OCI-LY3 (cell line): ENCODE measurements around the gene BIRC7.

Source experiments
- H2AFZ ChIP-seq: fragments of 200-600, 300-600 bp; shearing (Covaris generic); 2 replicates; pipeline ENCODE4 v1.6.0; 2014; ENCODE audit warnings: antibody characterized with exemption, low read depth, low read length
- H3K27ac ChIP-seq: fragments of 200-600, 300-600 bp; sonication (generic); 2 replicates; pipeline ENCODE4 v1.5.1; 2014; ENCODE audit warnings: mild to moderate bottlenecking, low read length, moderate library complexity, mixed read lengths
- H3K27me3 ChIP-seq: fragments of 200-600, 300-600 bp; sonication (generic); 2 replicates; pipeline ENCODE4 v1.6.1; 2014; ENCODE audit warnings: low read depth, low read length, mixed read lengths
- H3K36me3 ChIP-seq: fragments of 200-600, 300-600 bp; sonication (generic); replicated peaks from 2 replicates; pipeline ENCODE3; 2014; ENCODE audit warnings: low read depth, low read length, mixed read lengths
- H3K4me1 ChIP-seq: fragments of 300-600, 200-600 bp; sonication (generic); 2 replicates; pipeline ENCODE4 v1.6.1; 2014; ENCODE audit warnings: low read length, mixed read lengths
- H3K4me2 ChIP-seq: fragments of 200-600, 300-600 bp; sonication (generic); 2 replicates; pipeline ENCODE4 v1.6.1; 2014; ENCODE audit warnings: low read length, mixed read lengths
- H3K4me3 ChIP-seq: fragments of 300-600, 200-600 bp; sonication (generic); 2 replicates; pipeline ENCODE4 v1.5.1; 2014; ENCODE audit warnings: antibody characterized with exemption, mild to moderate bottlenecking, low read length, moderate library complexity
- H3K79me2 ChIP-seq: fragments of 300-600, 200-600 bp; shearing (Covaris generic); 2 replicates; pipeline ENCODE4 v1.6.1; 2014; ENCODE audit warnings: mild to moderate bottlenecking, low read length, mixed read lengths
- H3K9ac ChIP-seq: fragments of 300-600, 200-600 bp; shearing (Covaris generic); 2 replicates; pipeline ENCODE4 v1.6.0; 2014; ENCODE audit warnings: mild to moderate bottlenecking, low read length, moderate library complexity
- H3K9me3 ChIP-seq: fragments of 200-600, 300-600 bp; shearing (Covaris generic); 2 replicates; pipeline ENCODE4 v1.6.1; 2014; ENCODE audit warnings: low read length, mixed read lengths; ENCODE audit not compliant: insufficient read depth
- H4K20me1 ChIP-seq: fragments of 200-600, 300-600 bp; sonication (generic); 2 replicates; pipeline ENCODE4 v1.6.1; 2016; ENCODE audit warnings: low read length, mixed read lengths; ENCODE audit not compliant: insufficient read depth
- EZH2phosphoT487 ChIP-seq: fragments of 200-600 bp; shearing (Covaris generic); IDR thresholded peaks from 2 replicates; pipeline ENCODE4 v1.6.1; 2018; ENCODE audit warnings: antibody characterized with exemption, mixed run types, low read depth
- TF ChIP-seq, protein P1 (sequence below): fragments of 200-600, 300-600 bp; sonication (generic); IDR thresholded peaks from 2 replicates; pipeline ENCODE4 v1.5.1; 2014; ENCODE audit warnings: antibody characterized with exemption, low read length, low read depth

The BIRC7 gene

DNA sequence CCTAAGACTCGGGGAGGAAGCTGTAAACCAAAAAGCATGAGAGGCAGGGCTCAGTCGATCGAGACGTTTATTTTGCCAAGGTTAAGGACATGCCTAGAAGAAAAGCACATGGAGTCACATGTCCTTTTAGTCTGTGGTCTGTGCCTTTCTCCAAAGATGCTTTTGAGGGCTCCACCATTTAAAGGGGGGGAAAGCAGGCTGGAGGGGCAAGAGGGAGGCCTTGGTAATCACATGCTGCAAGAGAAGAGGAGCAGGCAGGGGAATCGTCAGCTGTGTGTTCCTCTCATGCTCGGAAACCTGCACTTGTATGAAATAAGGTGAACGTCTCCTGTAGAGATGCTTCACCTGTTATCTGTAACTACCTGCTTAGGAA, 10.6 kb upstream of the BIRC7 start:
- no peak for TF ChIP-seq EZH2phosphoT487
- TF ChIP-seq, protein P1, sequence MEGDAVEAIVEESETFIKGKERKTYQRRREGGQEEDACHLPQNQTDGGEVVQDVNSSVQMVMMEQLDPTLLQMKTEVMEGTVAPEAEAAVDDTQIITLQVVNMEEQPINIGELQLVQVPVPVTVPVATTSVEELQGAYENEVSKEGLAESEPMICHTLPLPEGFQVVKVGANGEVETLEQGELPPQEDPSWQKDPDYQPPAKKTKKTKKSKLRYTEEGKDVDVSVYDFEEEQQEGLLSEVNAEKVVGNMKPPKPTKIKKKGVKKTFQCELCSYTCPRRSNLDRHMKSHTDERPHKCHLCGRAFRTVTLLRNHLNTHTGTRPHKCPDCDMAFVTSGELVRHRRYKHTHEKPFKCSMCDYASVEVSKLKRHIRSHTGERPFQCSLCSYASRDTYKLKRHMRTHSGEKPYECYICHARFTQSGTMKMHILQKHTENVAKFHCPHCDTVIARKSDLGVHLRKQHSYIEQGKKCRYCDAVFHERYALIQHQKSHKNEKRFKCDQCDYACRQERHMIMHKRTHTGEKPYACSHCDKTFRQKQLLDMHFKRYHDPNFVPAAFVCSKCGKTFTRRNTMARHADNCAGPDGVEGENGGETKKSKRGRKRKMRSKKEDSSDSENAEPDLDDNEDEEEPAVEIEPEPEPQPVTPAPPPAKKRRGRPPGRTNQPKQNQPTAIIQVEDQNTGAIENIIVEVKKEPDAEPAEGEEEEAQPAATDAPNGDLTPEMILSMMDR: no peak
- Histone ChIP-seq H3K9ac (no peak overlapping the region), H3K27me3 (peaks cover 12% of the 10 kb centered on the region), H3K4me1 (no peaks in the 10 kb centered on the region), H4K20me1 (no peaks in the 10 kb centered on the region), H3K9me3 (no peaks in the 10 kb centered on the region), H3K36me3 (no peaks in the 10 kb centered on the region), H3K4me2 (no peak overlapping the region), H3K79me2 (no peaks in the 10 kb centered on the region), H2AFZ (no peak overlapping the region), H3K4me3 (no peak overlapping the region), H3K27ac (no peak overlapping the region)

DNA sequence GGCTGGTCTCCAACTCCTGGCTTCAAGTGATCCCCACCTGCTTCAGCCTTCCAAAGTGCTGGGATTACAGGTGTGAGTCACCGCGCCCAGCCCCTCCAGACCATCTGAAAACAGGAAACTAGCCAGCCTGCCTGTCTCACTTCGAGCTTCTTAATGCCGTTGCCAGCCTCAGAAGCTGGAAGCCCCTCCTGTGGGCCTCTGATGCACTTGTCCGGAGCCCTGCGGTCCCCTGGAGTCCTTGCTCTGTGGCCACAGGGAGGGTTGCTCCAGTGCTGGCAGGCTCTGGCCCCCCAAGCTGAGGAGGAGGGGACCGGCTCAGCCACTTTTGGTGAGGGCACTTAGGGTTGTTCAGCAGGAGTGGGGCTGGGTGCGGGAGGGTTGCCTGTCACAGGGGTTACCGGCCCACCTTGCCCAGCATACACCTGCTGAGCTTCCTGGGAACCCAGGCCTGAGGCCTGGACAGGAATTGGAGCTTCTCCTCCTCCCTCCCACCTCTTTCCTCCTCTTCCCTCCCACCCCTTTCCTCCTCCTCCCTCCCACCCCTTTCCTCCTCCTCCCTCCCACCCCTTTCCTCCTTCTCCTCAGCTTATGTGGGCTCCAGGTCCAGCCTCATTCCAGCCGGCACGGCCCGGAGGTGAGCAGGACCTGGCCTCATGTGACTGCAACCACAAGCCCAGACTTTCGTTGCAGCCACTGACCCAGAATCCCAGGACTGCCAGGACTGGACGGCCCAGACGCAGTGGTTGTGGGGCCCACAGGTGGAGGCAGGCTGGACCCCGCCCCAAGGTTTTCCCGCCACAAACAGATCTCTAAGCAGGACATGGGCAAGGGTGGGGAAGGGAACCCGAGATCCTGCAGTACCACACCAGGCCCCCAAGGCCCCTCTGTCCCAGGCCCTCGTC, 9.4 kb upstream of the BIRC7 start:
- Histone ChIP-seq H3K9ac (no peak overlapping the region), H3K4me1 (no peaks in the 10 kb centered on the region), H4K20me1 (no peaks in the 10 kb centered on the region), H3K79me2 (no peaks in the 10 kb centered on the region), H3K27me3 (peaks cover 12% of the 10 kb centered on the region), H3K4me2 (no peak overlapping the region), H3K27ac (no peak overlapping the region), H3K4me3 (no peak overlapping the region), H2AFZ (no peak overlapping the region), H3K36me3 (no peaks in the 10 kb centered on the region), H3K9me3 (no peaks in the 10 kb centered on the region)
- TF ChIP-seq EZH2phosphoT487: no peak
- TF ChIP-seq, protein P1: no peak

GRCh38 chr20:63227260-63227659, 8.4 kb upstream of the BIRC7 start:
- Histone ChIP-seq H3K4me1 (no peaks in the 10 kb centered on the region), H3K79me2 (no peaks in the 10 kb centered on the region), H4K20me1 (no peaks in the 10 kb centered on the region), H3K9me3 (no peaks in the 10 kb centered on the region), H3K27ac (no peak overlapping the region), H3K4me3 (no peak overlapping the region), H3K36me3 (no peaks in the 10 kb centered on the region), H3K9ac (no peak overlapping the region), H3K4me2 (no peak overlapping the region), H2AFZ (no peak overlapping the region), H3K27me3 (peaks cover 16% of the 10 kb centered on the region)
- TF ChIP-seq EZH2phosphoT487: no peak
- TF ChIP-seq, protein P1: no peak

- no peaks in the 10 kb centered on the region for H3K79me2 ChIP-seq
- no peak overlapping the region for H3K4me2 ChIP-seq
- H3K4me1 ChIP-seq: no peaks in the 10 kb centered on the region
- H3K4me3 ChIP-seq: no peak overlapping the region
- no peaks in the 10 kb centered on the region for H4K20me1 ChIP-seq
- H2AFZ ChIP-seq: no peak overlapping the region
- H3K9ac ChIP-seq: no peak overlapping the region
- H3K27ac ChIP-seq: no peak overlapping the region
- H3K9me3 ChIP-seq: no peaks in the 10 kb centered on the region
- no peaks in the 10 kb centered on the region for H3K36me3 ChIP-seq
- TF ChIP-seq EZH2phosphoT487: no peak
- TF ChIP-seq, protein P1: no peak
- H3K27me3 ChIP-seq: peaks cover 23% of the 10 kb centered on the region
These were observed 6.9 kb upstream of the BIRC7 start for GRCh38 chr20:63228806-63229205.
